ENCODE data around the gene ZNF565. TPM values are rescaled to one million over a fixed set of nuclear protein-coding genes. Genes with fewer than 3 reads are reported as not detected.
"Not testable (repeated sequence)": the region's sequence is repeated elsewhere in the genome, so short reads cannot be mapped to it uniquely, and the experiment has no call there.

Gene ZNF565
- total RNA-seq, 1 donor from 2014 or later = 6.6 TPM

DNA sequence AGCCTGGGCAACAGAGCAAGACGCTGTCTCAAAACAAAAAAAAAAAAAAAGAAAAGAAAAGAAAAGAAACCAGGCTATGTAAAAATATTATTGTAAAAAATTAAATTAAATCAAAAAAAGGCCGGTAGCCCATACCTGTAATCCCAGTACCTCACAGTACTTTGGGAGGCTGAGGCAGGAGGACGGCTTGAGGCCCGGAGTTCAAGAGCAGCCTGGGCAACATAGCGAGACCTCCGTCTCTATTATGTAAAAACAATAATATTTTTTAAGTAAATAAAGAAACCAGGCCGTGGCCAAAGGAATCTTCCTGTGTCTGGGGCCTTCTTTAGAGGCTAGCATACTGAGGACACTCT, 75.4 kb downstream of the ZNF565 start:
- Mint-ChIP-seq H3K9me3 (ENCODE audit: unreplicated experiment) (no peaks in the 10 kb centered on the region), H3K4me1 (ENCODE audit: unreplicated experiment) (peaks cover 32% of the 10 kb centered on the region), H3K27ac (ENCODE audit: unreplicated experiment) (peak overlapping the region; percentile 97), H3K4me3 (ENCODE audit: unreplicated experiment) (peak overlapping the region; percentile 97), H3K27me3 (ENCODE audit: unreplicated experiment) (no peaks in the 10 kb centered on the region), H3K36me3 (ENCODE audit: unreplicated experiment) (peaks cover 18% of the 10 kb centered on the region)
- no peak for DNase-seq (ENCODE audit: extremely low spot score, unreplicated experiment)
- TF ChIP-seq, protein P1, sequence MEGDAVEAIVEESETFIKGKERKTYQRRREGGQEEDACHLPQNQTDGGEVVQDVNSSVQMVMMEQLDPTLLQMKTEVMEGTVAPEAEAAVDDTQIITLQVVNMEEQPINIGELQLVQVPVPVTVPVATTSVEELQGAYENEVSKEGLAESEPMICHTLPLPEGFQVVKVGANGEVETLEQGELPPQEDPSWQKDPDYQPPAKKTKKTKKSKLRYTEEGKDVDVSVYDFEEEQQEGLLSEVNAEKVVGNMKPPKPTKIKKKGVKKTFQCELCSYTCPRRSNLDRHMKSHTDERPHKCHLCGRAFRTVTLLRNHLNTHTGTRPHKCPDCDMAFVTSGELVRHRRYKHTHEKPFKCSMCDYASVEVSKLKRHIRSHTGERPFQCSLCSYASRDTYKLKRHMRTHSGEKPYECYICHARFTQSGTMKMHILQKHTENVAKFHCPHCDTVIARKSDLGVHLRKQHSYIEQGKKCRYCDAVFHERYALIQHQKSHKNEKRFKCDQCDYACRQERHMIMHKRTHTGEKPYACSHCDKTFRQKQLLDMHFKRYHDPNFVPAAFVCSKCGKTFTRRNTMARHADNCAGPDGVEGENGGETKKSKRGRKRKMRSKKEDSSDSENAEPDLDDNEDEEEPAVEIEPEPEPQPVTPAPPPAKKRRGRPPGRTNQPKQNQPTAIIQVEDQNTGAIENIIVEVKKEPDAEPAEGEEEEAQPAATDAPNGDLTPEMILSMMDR (IDR thresholded peaks at IDR 0.05) = no peak

DNA sequence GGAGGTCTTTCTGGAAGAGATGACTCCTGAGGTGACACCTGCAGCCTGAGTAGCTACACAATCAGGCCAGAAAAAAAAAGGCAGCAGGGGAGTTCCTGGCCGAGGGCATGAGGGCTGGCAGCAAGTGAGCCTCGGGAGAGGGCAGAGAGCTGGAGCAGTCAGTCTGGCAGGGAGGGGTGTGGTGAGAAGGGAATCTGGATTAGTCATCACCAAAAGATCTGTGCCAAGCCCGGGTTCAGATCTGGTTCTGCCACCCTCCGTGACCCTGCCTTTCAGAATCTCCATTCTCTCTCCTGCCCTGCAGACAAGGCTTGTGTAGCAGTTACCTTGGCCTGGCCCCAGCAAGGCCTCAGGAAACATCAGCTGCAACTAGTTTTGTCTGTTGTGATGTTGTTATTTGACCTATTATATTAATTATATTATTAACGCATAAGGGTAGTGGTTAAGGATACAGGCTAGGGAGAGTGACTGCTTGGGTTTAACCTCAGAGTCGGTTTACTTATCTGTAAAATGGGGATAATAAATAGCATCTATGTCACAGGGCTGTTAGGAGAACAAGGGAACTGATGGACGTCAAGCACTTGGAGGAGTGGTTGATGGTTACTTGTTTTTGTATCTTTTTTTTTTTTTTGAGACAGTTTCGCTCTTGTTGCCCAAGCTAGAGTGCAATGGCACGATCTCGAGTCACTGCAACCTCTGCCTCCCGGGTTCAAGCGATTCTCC, 77.3 kb downstream of the ZNF565 start:
- no peaks in the 10 kb centered on the region for H3K9me3 Mint-ChIP-seq (ENCODE audit: unreplicated experiment)
- peaks cover 9% of the 10 kb centered on the region for H3K36me3 Mint-ChIP-seq (ENCODE audit: unreplicated experiment)
- no peak for DNase-seq (ENCODE audit: extremely low spot score, unreplicated experiment)
- no peaks in the 10 kb centered on the region for H3K27me3 Mint-ChIP-seq (ENCODE audit: unreplicated experiment)
- TF ChIP-seq, protein P1 (IDR thresholded peaks at IDR 0.05) = no peak
- peak overlapping the region; percentile 72 for H3K27ac Mint-ChIP-seq (ENCODE audit: unreplicated experiment)
- H3K4me3 Mint-ChIP-seq (ENCODE audit: unreplicated experiment) = no peak overlapping the region
- H3K4me1 Mint-ChIP-seq (ENCODE audit: unreplicated experiment) = peaks cover 37% of the 10 kb centered on the region

DNA sequence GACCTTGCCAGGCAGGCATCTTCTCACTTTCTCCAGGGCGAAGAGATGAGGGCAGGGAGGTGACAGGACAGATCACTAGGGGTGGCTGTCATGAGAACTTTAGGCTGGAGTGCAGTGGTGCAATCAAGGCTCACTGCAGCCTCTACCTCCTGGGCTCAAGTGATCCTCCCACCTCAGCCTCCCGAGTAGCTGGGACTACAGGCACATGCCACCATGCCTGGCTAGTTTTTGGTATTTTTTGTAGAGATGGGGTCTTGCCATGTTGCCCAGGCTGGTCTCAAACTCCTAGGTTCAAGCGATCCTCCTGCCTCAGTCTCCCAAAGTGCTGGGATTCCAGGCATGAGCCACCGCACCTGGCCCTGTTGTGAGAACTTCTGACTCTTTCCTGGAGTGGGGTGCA, 79.6 kb downstream of the ZNF565 start:
- DNase-seq (ENCODE audit: extremely low spot score, unreplicated experiment); H3K4me3 Mint-ChIP-seq (ENCODE audit: unreplicated experiment); H3K9me3 Mint-ChIP-seq (ENCODE audit: unreplicated experiment); H3K27me3 Mint-ChIP-seq (ENCODE audit: unreplicated experiment); H3K27ac Mint-ChIP-seq (ENCODE audit: unreplicated experiment); H3K36me3 Mint-ChIP-seq (ENCODE audit: unreplicated experiment): not testable (repeated sequence)
- H3K4me1 Mint-ChIP-seq (ENCODE audit: unreplicated experiment) = peaks cover 27% of the 10 kb centered on the region

Other genes starting within 250 kb of the ZNF565 start
- 15.4 and 15.5 TPM in 2 replicates for gene SDHAF1, start 219.5 kb downstream of the ZNF565 start, total RNA-seq
- 0.55 TPM in 1 of 2 replicates, not detected in the other for gene SYNE4, start 205.9 kb downstream of the ZNF565 start, total RNA-seq
- 13.0 and 16.0 TPM in 2 replicates for gene ALKBH6, start 200.5 kb downstream of the ZNF565 start, total RNA-seq
- 72.8 and 78.3 TPM in 2 replicates for gene CLIP3, start 181.8 kb downstream of the ZNF565 start, total RNA-seq
- 7.3 and 8.0 TPM in 2 replicates for gene THAP8, start 160.4 kb downstream of the ZNF565 start, total RNA-seq
- gene WDR62, start 159.8 kb downstream of the ZNF565 start, total RNA-seq = 4.6 and 4.9 TPM in 2 replicates
- not detected in 2 replicates for gene OVOL3, start 103.5 kb downstream of the ZNF565 start, total RNA-seq
- 61.8 and 62.2 TPM in 2 replicates for gene POLR2I, start 99.8 kb downstream of the ZNF565 start, total RNA-seq
- 172 and 177 TPM in 2 replicates for gene TBCB, start 99.2 kb downstream of the ZNF565 start, total RNA-seq
- 789 and 808 TPM in 2 replicates for gene CAPNS1, start 74.6 kb downstream of the ZNF565 start, total RNA-seq
- not detected in 2 replicates for gene COX7A1, start 62.2 kb downstream of the ZNF565 start, total RNA-seq
- 66.3 and 70.0 TPM in 2 replicates for gene ZNF146, start 441 bp upstream of the ZNF565 start, total RNA-seq
- 6.0 and 6.6 TPM in 2 replicates for gene ZFP14, start 164.5 kb upstream of the ZNF565 start, total RNA-seq
- 8.9 TPM in 2 replicates for gene ZFP82, start 204.0 kb upstream of the ZNF565 start, total RNA-seq